ENCODE data around the gene POU2F1. TPM values are rescaled to one million over a fixed set of nuclear protein-coding genes. Genes with fewer than 3 reads are reported as not detected.

POU2F1 gene
- 52.0 and 66.1 TPM in 2 replicates for total RNA-seq (2014; rRNA removed; shearing (Covaris generic))
- 29.9 and 38.8 TPM in 2 replicates for polyA plus RNA-seq (2016; fragmentation: Nextera tagmentation; extraction: Ambion mirVana)
- long read RNA-seq, partial matches to known transcripts = 3 of 4 reads
- long read RNA-seq, other reads (novel, unspliced or antisense) = 1 of 4 reads

- H3K9me2 ChIP-seq (ENCODE audit: insufficient read depth) = no peaks in the 10 kb centered on the region
- peak within 1 kb of the TSS; percentile 100 for H3K27ac ChIP-seq (ENCODE audit: low read depth)
- H3K36me3 ChIP-seq (ENCODE audit: insufficient read depth) = no peaks in the 10 kb centered on the region
- H3K27ac Mint-ChIP-seq = peak within 1 kb of the TSS; percentile 100
- TF ChIP-seq CTCF (conservative IDR thresholded peaks at IDR 0.05; ENCODE audit: low read depth in 2 of 2) = peak; percentile 50 to 64
- TF ChIP-seq POLR2AphosphoS5 (IDR thresholded peaks at IDR 0.05; ENCODE audit: low read depth) = peak; percentile 28
- no peak for TF ChIP-seq ZNF331 (CRISPR knock-in tag; IDR thresholded peaks at IDR 0.05; ENCODE audit: low read depth)
- peaks cover 37% of the 10 kb centered on the region for H3K79me2 ChIP-seq (replicated peaks; ENCODE audit: insufficient read depth)
- H3K27me3 Mint-ChIP-seq (ENCODE audit: insufficient read depth, low read depth, poor library complexity) = peaks cover 15% of the 10 kb centered on the region
- no peaks in the 10 kb centered on the region for H3K27me3 ChIP-seq (ENCODE audit: insufficient read depth)
- no peaks in the 10 kb centered on the region; the same call in 1 of the 2 replicates for H4K20me1 ChIP-seq (replicated peaks; ENCODE audit: insufficient read depth)
- H3K4me2 ChIP-seq = peak within 1 kb of the TSS; percentile 94
- peaks cover 10% of the 10 kb centered on the region; the same call in 2 of the 3 replicates for H3K9me3 Mint-ChIP-seq
- 0 out of 2 replicates have a peak, but pooled peaks cover 2% of the 10 kb centered on the region for H3F3A ChIP-seq (replicated peaks; ENCODE audit: low read depth)
- H3K4me1 ChIP-seq (ENCODE audit: insufficient read depth) = peaks cover 40% of the 10 kb centered on the region
- H3K4me3 Mint-ChIP-seq = peak within 1 kb of the TSS; percentile 88
- H3K4me3 ChIP-seq = peak within 1 kb of the TSS; percentile 75
- H2AFZ ChIP-seq = peak within 1 kb of the TSS; percentile 14; the same call in 1 of the 2 replicates
- H3K36me3 Mint-ChIP-seq (ENCODE audit: low read depth) = peaks cover 6% of the 10 kb centered on the region; the same call in 2 of the 3 replicates
- peak; percentile 96 for DNase-seq (ENCODE audit: low spot score)
- peaks cover 40% of the 10 kb centered on the region for H3K4me1 Mint-ChIP-seq
- ATAC-seq = peak; percentile 67
Observed at GRCh38 chr1:167220537-167221125, at the start of gene POU2F1. Gene POU2F1 (plus strand): TSS chr1:167220886. CDS start chr1:167220898, 12 bp downstream.

GRCh38 chr1:167171286-167171929 is 49.3 kb upstream of the POU2F1 start:
- Mint-ChIP-seq H3K4me3 (no peak overlapping the region), H3K27me3 (ENCODE audit: insufficient read depth, low read depth, poor library complexity) (peaks cover 2% of the 10 kb centered on the region), H3K27ac (no peak overlapping the region), H3K9me3 (no peaks in the 10 kb centered on the region; the same call in 1 of the 3 replicates), H3K4me1 (peaks cover 34% of the 10 kb centered on the region), H3K36me3 (ENCODE audit: low read depth) (no peaks in the 10 kb centered on the region)
- ATAC-seq (peak; percentile 61), DNase-seq (ENCODE audit: low spot score) (peak; percentile 5)
- Histone ChIP-seq H3K4me1 (ENCODE audit: insufficient read depth) (peaks cover 13% of the 10 kb centered on the region), H3K27ac (ENCODE audit: low read depth) (no peak overlapping the region), H3K27me3 (ENCODE audit: insufficient read depth) (no peaks in the 10 kb centered on the region), H3K79me2 (replicated peaks; ENCODE audit: insufficient read depth) (no peaks in the 10 kb centered on the region), H3K9me2 (ENCODE audit: insufficient read depth) (0 out of 2 replicates have a peak, but pooled peaks cover 5% of the 10 kb centered on the region), H3F3A (replicated peaks; ENCODE audit: low read depth) (no peaks in the 10 kb centered on the region), H2AFZ (no peak overlapping the region), H3K4me3 (no peak overlapping the region), H3K36me3 (ENCODE audit: insufficient read depth) (no peaks in the 10 kb centered on the region), H4K20me1 (replicated peaks; ENCODE audit: insufficient read depth) (no peaks in the 10 kb centered on the region), H3K4me2 (no peak overlapping the region)
- TF ChIP-seq JUNB (IDR thresholded peaks at IDR 0.05; ENCODE audit: unreplicated experiment) = no peak
- peak in 1 of 2 experiments; percentile 52; a peak in 2 of 4 replicates for TF ChIP-seq CTCF (conservative IDR thresholded peaks at IDR 0.05; ENCODE audit: low read depth in 2 of 2)
